Vein endothelial cell (primary cell): ENCODE data around the gene POPDC2. TPM values are rescaled to one million over a fixed set of nuclear protein-coding genes. Genes with fewer than 3 reads are reported as not detected.

Experiments
- total RNA-seq: library from RNA; depleted of rRNA; stranded (reverse); fragments of >200 nt; gene quantifications from 2 replicates; pipeline ENCODE4 v1.2.3, GENCODE V29; 2012

Gene POPDC2
- 0.33 and 0.48 TPM in 2 replicates for total RNA-seq

GRCh38 chr3:119660474-119661440 is at the start of gene POPDC2:
TSS of gene POPDC2 (minus strand) at chr3:119660589. CDS start at chr3:119660423, 166 bp downstream.

GRCh38 chr3:119702530-119703527 is 42.4 kb upstream of the POPDC2 start, which contains the start of gene CFAP91:
TSS of gene CFAP91 (plus strand) at chr3:119703022. CDS start at chr3:119703099, 77 bp downstream.

GRCh38 chr3:119676771-119677640 is 16.6 kb upstream of the POPDC2 start, which contains the start of gene COX17:
TSS of gene COX17 (minus strand) at chr3:119677406. CDS start at chr3:119677310, 96 bp downstream.

GRCh38 chr3:119597548-119598288 is 62.7 kb downstream of the POPDC2 start, which contains the start of gene PLA1A:
TSS of gene PLA1A (plus strand) at chr3:119597885. CDS start at chr3:119597914, 29 bp downstream.

Other genes starting within 250 kb of the POPDC2 start
- 44.1 and 46.0 TPM in 2 replicates for gene TMEM39A, start 197.0 kb downstream of the POPDC2 start, total RNA-seq
- 14.7 and 25.2 TPM in 2 replicates for gene POGLUT1, start 191.6 kb downstream of the POPDC2 start, total RNA-seq
- 35.6 and 44.7 TPM in 2 replicates for gene TIMMDC1, start 162.0 kb downstream of the POPDC2 start, total RNA-seq
- gene CD80, start 101.0 kb downstream of the POPDC2 start, total RNA-seq: not detected in 2 replicates
- gene ADPRH, start 81.1 kb downstream of the POPDC2 start, total RNA-seq: 5.9 and 9.2 TPM in 2 replicates
- 0.96 and 1.3 TPM in 2 replicates for gene PLA1A, start 62.7 kb downstream of the POPDC2 start, total RNA-seq
- gene COX17, start 16.8 kb upstream of the POPDC2 start, total RNA-seq: 8.9 and 10.5 TPM in 2 replicates
- 0.10 and 0.33 TPM in 2 replicates for gene CFAP91, start 42.4 kb upstream of the POPDC2 start, total RNA-seq
- 0.38 TPM in 1 of 2 replicates, not detected in the other for gene NR1I2, start 121.5 kb upstream of the POPDC2 start, total RNA-seq